ENCODE measurements around the gene TERB1.

TERB1 gene

DNA sequence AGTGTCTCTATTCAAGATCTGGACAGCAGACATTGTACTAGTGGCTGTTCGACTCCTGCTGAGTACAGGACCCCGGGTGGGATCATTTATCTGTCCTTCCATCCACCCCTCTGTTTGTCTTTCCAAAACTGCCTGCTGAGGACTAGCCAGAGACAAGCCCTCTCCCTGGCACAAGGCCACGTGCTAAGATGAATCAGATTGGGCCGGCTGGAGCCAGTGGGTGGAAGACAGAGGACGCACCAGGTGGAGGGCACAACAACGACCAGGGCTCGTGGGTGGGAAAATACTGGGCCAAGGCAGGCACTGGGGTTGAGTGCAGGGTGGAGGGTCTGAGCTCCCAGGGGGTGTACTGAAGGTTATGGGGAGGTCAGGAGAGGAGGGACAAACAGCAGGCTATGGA lies 41.4 kb upstream of the TERB1 start:
- peak; percentile 38 for DNase-seq (ENCODE audit: low read depth)
- TF ChIP-seq, protein P1, sequence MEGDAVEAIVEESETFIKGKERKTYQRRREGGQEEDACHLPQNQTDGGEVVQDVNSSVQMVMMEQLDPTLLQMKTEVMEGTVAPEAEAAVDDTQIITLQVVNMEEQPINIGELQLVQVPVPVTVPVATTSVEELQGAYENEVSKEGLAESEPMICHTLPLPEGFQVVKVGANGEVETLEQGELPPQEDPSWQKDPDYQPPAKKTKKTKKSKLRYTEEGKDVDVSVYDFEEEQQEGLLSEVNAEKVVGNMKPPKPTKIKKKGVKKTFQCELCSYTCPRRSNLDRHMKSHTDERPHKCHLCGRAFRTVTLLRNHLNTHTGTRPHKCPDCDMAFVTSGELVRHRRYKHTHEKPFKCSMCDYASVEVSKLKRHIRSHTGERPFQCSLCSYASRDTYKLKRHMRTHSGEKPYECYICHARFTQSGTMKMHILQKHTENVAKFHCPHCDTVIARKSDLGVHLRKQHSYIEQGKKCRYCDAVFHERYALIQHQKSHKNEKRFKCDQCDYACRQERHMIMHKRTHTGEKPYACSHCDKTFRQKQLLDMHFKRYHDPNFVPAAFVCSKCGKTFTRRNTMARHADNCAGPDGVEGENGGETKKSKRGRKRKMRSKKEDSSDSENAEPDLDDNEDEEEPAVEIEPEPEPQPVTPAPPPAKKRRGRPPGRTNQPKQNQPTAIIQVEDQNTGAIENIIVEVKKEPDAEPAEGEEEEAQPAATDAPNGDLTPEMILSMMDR (conservative IDR thresholded peaks at IDR 0.05; ENCODE audit: low read depth, low read length), result no peak
- no peak overlapping the region for H3K4me3 ChIP-seq (ENCODE audit: low read depth, low read length)

DNA sequence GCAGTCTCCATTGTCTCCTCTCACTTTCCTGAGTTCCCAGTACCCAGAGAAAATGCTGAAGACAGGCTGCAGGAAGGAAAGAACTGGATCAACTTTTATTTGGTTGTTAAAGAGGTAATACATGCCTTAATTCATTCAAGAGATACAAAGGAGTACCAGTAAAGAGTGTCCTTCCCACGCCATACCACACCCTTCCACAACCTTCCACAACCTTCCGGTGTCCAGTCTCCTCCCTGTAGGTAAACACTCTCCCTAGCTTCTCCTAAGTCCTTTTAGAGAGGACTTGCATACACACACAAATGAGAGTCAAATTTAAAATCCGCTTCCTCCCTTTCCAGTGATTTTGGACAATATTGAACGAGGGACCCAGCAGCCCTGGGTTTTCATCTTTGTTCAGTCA lies 40.0 kb upstream of the TERB1 start:
- DNase-seq (ENCODE audit: low read depth), result no peak
- TF ChIP-seq, protein P1 (conservative IDR thresholded peaks at IDR 0.05; ENCODE audit: low read depth, low read length), result no peak
- no peak overlapping the region for H3K4me3 ChIP-seq (ENCODE audit: low read depth, low read length)

DNA sequence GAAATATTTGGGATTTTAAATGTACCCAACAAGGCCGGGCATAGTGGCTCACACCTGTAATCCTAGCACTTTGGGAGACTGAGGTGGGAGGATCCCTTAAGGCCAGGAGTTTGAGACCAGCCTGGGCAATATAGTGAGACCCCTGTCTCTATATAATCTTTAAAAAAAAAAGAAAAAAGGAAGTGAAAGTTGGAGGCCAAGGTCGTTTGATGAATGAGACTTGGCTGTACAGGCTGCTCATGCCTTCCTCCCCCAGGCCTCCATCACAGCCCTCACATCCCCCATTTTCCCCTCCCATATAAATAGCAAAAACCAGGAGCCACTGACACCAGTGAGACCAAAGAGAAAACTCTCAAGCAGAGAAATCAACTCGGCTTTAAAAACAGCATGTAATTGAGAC lies 39.5 kb upstream of the TERB1 start:
- H3K4me3 ChIP-seq (ENCODE audit: low read depth, low read length), result no peak overlapping the region
- no peak for DNase-seq (ENCODE audit: low read depth)
- TF ChIP-seq, protein P1 (conservative IDR thresholded peaks at IDR 0.05; ENCODE audit: low read depth, low read length), result no peak

DNA sequence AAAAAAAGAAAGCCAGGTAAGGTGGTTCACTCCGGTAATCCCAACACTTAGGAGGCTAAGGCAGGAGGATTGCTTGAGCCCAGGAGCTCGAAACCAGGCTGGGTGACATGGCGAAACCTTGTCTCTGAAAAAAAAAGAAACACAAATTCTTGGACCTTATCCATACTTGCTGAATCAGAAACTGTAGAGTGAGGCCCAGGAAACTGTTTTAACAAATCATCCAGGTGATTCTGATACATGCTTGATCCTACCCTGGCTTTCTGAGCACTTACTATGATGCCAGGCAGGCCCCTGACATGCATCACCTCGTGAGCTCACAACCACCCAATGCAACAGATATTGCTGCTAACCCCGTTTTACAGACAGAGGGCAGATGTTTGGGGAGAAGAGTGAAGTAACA lies 33.4 kb upstream of the TERB1 start:
- TF ChIP-seq, protein P1 (conservative IDR thresholded peaks at IDR 0.05; ENCODE audit: low read depth, low read length), result no peak
- H3K4me3 ChIP-seq (ENCODE audit: low read depth, low read length), result no peak overlapping the region
- no peak for DNase-seq (ENCODE audit: low read depth)

DNA sequence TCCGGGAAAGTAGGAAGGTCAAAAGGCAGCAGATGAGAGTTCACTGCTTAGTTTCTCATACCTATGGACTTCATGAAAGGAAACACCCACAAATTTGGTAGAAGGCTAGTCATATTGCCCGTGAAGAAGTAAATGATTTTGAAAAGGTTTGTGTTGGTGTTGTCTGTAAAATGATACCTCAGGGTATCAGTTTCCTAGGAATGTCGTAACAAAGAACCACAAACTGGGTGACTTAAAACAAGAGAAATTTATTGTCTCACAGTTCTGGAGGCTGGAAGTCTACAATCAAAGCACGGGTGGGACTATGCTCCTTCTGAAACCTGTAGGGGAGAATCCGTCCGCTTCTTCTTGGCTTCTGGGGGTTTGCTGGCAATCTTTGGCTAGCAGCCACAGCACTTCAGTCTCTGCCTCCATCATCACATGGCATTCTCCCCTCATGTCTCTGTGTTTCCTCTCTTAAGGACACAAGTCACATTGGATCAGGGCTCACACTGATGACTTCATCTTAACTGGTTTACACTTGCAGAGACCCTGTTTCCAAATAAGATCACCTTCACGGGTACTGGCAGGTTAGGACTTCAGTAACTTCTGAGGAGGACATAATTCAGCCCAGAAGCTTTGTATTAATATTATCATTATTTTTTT lies 31.4 kb upstream of the TERB1 start:
- TF ChIP-seq, protein P1 (conservative IDR thresholded peaks at IDR 0.05; ENCODE audit: low read depth, low read length), result no peak
- H3K4me3 ChIP-seq (ENCODE audit: low read depth, low read length), result no peak overlapping the region
- DNase-seq (ENCODE audit: low read depth), result peak; percentile 72

DNA sequence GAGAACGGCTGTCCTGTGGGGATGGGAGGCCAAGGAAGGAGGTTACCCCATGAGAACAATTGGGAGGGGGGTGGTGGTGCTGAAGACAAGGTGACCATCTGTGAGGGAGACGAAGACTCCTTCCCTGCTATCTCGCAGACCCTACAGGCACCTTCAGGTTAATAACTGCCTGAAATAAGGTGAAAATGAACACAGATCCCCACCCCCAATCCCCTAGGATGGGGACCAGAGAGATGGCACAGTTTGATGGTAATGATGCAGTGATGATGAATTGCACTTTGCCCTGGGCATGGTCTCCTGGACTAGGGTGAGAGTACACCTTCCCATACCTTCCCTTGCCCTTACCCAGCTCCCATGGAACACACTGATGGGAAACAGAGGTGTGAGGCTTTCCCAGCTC lies 30.8 kb upstream of the TERB1 start:
- TF ChIP-seq, protein P1 (conservative IDR thresholded peaks at IDR 0.05; ENCODE audit: low read depth, low read length), result no peak
- no peak overlapping the region for H3K4me3 ChIP-seq (ENCODE audit: low read depth, low read length)
- no peak for DNase-seq (ENCODE audit: low read depth)
